Neural cell (in vitro differentiated cells): ENCODE data around the gene CYP26A1. TPM values are rescaled to one million over a fixed set of nuclear protein-coding genes. Genes with fewer than 3 reads are reported as not detected.

ENCODE experiments used
- H2AFZ ChIP-seq: fragments of 200-600, 300-800 bp; sonication (generic), shearing (Covaris generic); 2 replicates; pipeline ENCODE4 v1.6.0; 2014; ENCODE audit warnings: low read depth, mild to moderate bottlenecking, antibody characterized with exemption, low read length, moderate library complexity
- H3F3A ChIP-seq: fragments of 200-600 bp; shearing (Covaris generic); 2 replicates; pipeline ENCODE4 v1.6.1; 2016; ENCODE audit warnings: mild to moderate bottlenecking, moderate library complexity, mixed read lengths, antibody characterized with exemption, low read length; ENCODE audit not compliant: insufficient read depth, poor library complexity, severe bottlenecking
- H3K27ac ChIP-seq: fragments of 200-600, 300-800 bp; sonication (generic), shearing (Covaris generic); 2 replicates; pipeline ENCODE4 v1.5.1; 2014; ENCODE audit warnings: mild to moderate bottlenecking, low read length, moderate library complexity
- H3K27me3 ChIP-seq: fragments of 300-800, 200-600 bp; sonication (generic), shearing (Covaris generic); 2 replicates; pipeline ENCODE4 v1.6.0; 2014; ENCODE audit warnings: mild to moderate bottlenecking, low read depth, low read length, moderate library complexity; ENCODE audit not compliant: insufficient read depth
- H3K36me3 ChIP-seq: fragments of 300-800, 200-600 bp; sonication (generic), shearing (Covaris generic); 2 replicates; pipeline ENCODE4 v1.5.1; 2014; ENCODE audit warnings: mild to moderate bottlenecking, antibody characterized with exemption, low read length, moderate library complexity; ENCODE audit not compliant: insufficient read depth
- H3K4me2 ChIP-seq: fragments of 300-800, 200-600 bp; sonication (generic), shearing (Covaris generic); 2 replicates; pipeline ENCODE4 v1.6.0; 2014; ENCODE audit warnings: mild to moderate bottlenecking, low read length
- H3K4me3 ChIP-seq: fragments of 300-800, 200-600 bp; sonication (generic), shearing (Covaris generic); 2 replicates; pipeline ENCODE4 v1.5.1; 2014; ENCODE audit warnings: mild to moderate bottlenecking, low read length, moderate library complexity
- H3K79me2 ChIP-seq: fragments of 200-600 bp; shearing (Covaris generic); replicated peaks from 2 replicates; pipeline ENCODE4 v1.6.0; 2014; ENCODE audit warnings: mild to moderate bottlenecking, low read length, moderate library complexity; ENCODE audit not compliant: insufficient read depth
- H3K9ac ChIP-seq: fragments of 300-800, 200-600 bp; sonication (generic), shearing (Covaris generic); 2 replicates; pipeline ENCODE4 v1.6.1; 2016; ENCODE audit warnings: mild to moderate bottlenecking, low read length, mixed read lengths
- H3K9me2 ChIP-seq: fragments of 200-600 bp; shearing (Covaris generic); 2 replicates; pipeline ENCODE4 v1.6.1; 2016; ENCODE audit warnings: mild to moderate bottlenecking, low read length, mixed read lengths; ENCODE audit not compliant: insufficient read depth
- H3K9me3 ChIP-seq: fragments of 200-600, 300-800 bp; sonication (generic), shearing (Covaris generic); 2 replicates; pipeline ENCODE4 v1.6.1; 2016; ENCODE audit warnings: mild to moderate bottlenecking, mixed run types, low read length, moderate library complexity, mixed read lengths
- H4K20me1 ChIP-seq: fragments of 200-600 bp; shearing (Covaris generic); 2 replicates; pipeline ENCODE4 v1.6.1; 2016; ENCODE audit warnings: mild to moderate bottlenecking, mixed run types; ENCODE audit not compliant: insufficient read depth
- EP300 ChIP-seq: fragments of 450-650 bp; conservative IDR thresholded peaks from 2 replicates; pipeline ENCODE4 v1.6.1; 2014; ENCODE audit warnings: antibody characterized with exemption, mild to moderate bottlenecking, moderate library complexity; ENCODE audit not compliant: poor library complexity, severe bottlenecking
- EZH2 ChIP-seq: fragments of 200-600, 300-800 bp; shearing (Covaris generic), sonication (generic); IDR thresholded peaks from 2 replicates; pipeline ENCODE4 v1.6.1; 2014; ENCODE audit warnings: antibody characterized with exemption, low read length, borderline replicate concordance, mild to moderate bottlenecking; ENCODE audit not compliant: insufficient read depth, poor library complexity, severe bottlenecking
- MXI1 ChIP-seq: fragments of 450-650 bp; conservative IDR thresholded peaks from 2 replicates; pipeline ENCODE4 v1.6.1; 2014; ENCODE audit warnings: antibody characterized with exemption, mild to moderate bottlenecking; ENCODE audit not compliant: poor library complexity, severe bottlenecking
- POLR2AphosphoS5 ChIP-seq: IDR thresholded peaks from 2 replicates; pipeline ENCODE4 v1.6.1; 2012
- RAD21 ChIP-seq: fragments of 450-650 bp; conservative IDR thresholded peaks from 2 replicates; pipeline ENCODE4 v1.6.1; 2014; ENCODE audit warnings: antibody characterized with exemption, mild to moderate bottlenecking, moderate library complexity
- SMC3 ChIP-seq: fragments of 450-650 bp; conservative IDR thresholded peaks from 2 replicates; pipeline ENCODE4 v1.6.1; 2014; ENCODE audit warnings: antibody characterized with exemption, mild to moderate bottlenecking, moderate library complexity; ENCODE audit not compliant: poor library complexity
- TAF1 ChIP-seq: IDR thresholded peaks from 2 replicates; pipeline ENCODE4 v1.6.1; 2012; ENCODE audit warnings: low read depth
- polyA plus RNA-seq: library from polyadenylated mRNA; depleted of rRNA; stranded (reverse); fragments of >200 nt; gene quantifications from 2 replicates; pipeline ENCODE4 v1.2.3, GENCODE V29; 2014
- TF ChIP-seq, protein P1 (sequence below): IDR thresholded peaks from 2 replicates; pipeline ENCODE4 v1.6.1; 2012; ENCODE audit warnings: borderline replicate concordance
- TF ChIP-seq, protein P2 (sequence below): fragments of 450-650 bp; IDR thresholded peaks from 2 replicates; pipeline ENCODE4 v1.5.1; 2014; ENCODE audit warnings: antibody characterized with exemption, mild to moderate bottlenecking, moderate library complexity; ENCODE audit not compliant: poor library complexity, severe bottlenecking

The CYP26A1 gene
- polyA plus RNA-seq, 1 donor from 2014 or later, result 0.77 TPM

DNA sequence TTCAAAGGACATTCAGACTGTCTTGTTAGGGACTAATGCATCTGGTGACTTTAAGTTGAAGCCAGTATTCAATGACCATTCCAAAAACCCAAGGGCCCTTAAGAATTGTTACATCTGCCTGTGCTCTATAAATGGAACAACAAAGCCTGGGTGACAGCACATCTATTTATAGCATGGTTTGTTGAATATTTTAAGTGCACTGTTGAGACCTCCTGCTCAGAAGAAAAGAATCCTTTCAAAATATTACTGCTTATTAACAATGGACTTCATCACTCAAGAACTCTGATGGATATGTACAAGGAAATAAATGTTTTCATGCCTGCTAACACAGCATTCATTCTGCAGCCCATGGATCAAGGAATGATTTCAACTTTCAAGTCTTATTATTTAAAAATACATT, 46.2 kb upstream of the CYP26A1 start:
- Histone ChIP-seq H3K36me3 (no peaks in the 10 kb centered on the region), H3K27me3 (no peaks in the 10 kb centered on the region), H3K9ac (no peak overlapping the region), H3F3A (no peaks in the 10 kb centered on the region), H3K27ac (no peak overlapping the region), H3K79me2 (no peaks in the 10 kb centered on the region), H3K9me3 (no peaks in the 10 kb centered on the region), H3K9me2 (no peaks in the 10 kb centered on the region), H3K4me2 (no peak overlapping the region), H4K20me1 (no peaks in the 10 kb centered on the region), H2AFZ (no peak overlapping the region), H3K4me3 (no peak overlapping the region)
- no peak for TF ChIP-seq POLR2AphosphoS5
- no peak for TF ChIP-seq SMC3
- no peak for TF ChIP-seq RAD21
- no peak for TF ChIP-seq MXI1
- no peak for TF ChIP-seq EZH2
- TF ChIP-seq EP300, result no peak
- TF ChIP-seq, protein P1, sequence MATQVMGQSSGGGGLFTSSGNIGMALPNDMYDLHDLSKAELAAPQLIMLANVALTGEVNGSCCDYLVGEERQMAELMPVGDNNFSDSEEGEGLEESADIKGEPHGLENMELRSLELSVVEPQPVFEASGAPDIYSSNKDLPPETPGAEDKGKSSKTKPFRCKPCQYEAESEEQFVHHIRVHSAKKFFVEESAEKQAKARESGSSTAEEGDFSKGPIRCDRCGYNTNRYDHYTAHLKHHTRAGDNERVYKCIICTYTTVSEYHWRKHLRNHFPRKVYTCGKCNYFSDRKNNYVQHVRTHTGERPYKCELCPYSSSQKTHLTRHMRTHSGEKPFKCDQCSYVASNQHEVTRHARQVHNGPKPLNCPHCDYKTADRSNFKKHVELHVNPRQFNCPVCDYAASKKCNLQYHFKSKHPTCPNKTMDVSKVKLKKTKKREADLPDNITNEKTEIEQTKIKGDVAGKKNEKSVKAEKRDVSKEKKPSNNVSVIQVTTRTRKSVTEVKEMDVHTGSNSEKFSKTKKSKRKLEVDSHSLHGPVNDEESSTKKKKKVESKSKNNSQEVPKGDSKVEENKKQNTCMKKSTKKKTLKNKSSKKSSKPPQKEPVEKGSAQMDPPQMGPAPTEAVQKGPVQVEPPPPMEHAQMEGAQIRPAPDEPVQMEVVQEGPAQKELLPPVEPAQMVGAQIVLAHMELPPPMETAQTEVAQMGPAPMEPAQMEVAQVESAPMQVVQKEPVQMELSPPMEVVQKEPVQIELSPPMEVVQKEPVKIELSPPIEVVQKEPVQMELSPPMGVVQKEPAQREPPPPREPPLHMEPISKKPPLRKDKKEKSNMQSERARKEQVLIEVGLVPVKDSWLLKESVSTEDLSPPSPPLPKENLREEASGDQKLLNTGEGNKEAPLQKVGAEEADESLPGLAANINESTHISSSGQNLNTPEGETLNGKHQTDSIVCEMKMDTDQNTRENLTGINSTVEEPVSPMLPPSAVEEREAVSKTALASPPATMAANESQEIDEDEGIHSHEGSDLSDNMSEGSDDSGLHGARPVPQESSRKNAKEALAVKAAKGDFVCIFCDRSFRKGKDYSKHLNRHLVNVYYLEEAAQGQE, result no peak
- no peak for TF ChIP-seq TAF1
- TF ChIP-seq, protein P2, sequence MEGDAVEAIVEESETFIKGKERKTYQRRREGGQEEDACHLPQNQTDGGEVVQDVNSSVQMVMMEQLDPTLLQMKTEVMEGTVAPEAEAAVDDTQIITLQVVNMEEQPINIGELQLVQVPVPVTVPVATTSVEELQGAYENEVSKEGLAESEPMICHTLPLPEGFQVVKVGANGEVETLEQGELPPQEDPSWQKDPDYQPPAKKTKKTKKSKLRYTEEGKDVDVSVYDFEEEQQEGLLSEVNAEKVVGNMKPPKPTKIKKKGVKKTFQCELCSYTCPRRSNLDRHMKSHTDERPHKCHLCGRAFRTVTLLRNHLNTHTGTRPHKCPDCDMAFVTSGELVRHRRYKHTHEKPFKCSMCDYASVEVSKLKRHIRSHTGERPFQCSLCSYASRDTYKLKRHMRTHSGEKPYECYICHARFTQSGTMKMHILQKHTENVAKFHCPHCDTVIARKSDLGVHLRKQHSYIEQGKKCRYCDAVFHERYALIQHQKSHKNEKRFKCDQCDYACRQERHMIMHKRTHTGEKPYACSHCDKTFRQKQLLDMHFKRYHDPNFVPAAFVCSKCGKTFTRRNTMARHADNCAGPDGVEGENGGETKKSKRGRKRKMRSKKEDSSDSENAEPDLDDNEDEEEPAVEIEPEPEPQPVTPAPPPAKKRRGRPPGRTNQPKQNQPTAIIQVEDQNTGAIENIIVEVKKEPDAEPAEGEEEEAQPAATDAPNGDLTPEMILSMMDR, result no peak

DNA sequence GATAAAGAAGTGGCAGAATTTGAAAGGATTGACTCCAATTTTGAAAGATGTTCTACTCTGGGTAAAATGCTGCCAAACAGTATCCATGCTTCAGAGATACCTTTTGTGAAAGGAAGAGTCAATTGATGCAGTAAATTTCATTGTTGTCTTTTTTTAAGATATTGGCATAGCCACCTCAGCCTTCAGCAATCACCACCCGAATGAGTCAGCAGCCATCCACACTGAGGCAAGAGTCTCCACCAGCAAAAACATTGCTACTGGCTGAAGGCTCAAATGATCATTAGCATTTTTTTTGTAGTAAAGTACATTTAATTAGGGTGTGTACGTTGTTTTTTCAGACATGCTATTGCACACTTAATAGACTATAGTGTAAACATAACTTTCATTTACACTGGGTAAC, 44.8 kb upstream of the CYP26A1 start:
- Histone ChIP-seq H3K9me2 (no peaks in the 10 kb centered on the region), H3K4me3 (no peak overlapping the region), H3K36me3 (no peaks in the 10 kb centered on the region), H3K9me3 (no peaks in the 10 kb centered on the region), H3K79me2 (no peaks in the 10 kb centered on the region), H4K20me1 (no peaks in the 10 kb centered on the region), H3K4me2 (no peak overlapping the region), H3K27ac (no peak overlapping the region), H3K27me3 (no peaks in the 10 kb centered on the region), H2AFZ (no peak overlapping the region), H3K9ac (no peak overlapping the region), H3F3A (no peaks in the 10 kb centered on the region)
- TF ChIP-seq RAD21 (no peak), POLR2AphosphoS5 (no peak), TAF1 (no peak), SMC3 (no peak), EP300 (no peak)
- TF ChIP-seq, protein P2, result no peak
